ENCODE measurements around the gene LTBP1.

LTBP1 gene

DNA sequence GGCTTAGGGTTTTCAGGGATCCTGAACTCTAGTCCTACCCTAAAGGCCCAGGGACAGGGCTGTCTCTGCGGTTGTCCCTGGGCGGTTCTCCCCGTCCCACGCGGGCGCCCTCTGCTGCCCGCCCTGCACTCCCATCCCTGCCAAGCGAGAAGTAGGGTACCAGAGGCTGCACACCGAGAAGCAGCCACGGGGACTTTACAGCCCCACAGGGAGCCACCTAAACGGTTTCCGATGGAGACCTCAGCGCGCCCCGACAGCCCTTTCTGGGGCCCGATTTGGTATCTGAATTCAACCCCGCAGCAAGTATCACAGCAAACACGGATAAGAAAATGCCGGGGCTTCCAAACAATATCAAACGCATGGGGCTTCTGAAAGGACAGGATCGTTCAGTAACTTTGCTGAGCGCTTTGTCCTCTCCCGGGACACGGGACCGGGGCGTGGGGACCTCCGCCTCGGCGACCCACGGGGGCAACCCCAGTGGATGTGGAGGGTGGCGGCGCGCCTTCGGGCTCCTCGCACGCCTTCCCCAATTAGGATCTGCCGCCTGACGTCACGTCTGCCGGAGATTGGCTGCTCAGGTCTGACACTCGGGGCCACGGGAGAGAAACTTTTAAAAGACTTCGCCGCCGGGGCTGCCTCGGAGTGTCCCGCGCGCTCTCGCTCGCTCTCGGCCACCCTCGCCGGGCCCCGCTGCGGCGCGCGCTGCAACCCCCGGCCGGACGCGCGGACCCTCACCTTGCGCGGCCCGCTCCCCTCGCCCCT lies at the start of gene LTBP1:
Gene LTBP1 (plus strand): TSS at position 640 of the 762 bp plus-strand sequence. CDS start 372 bp downstream, outside the sequence.
- Histone ChIP-seq H3K4me1 (ENCODE audit: control insufficient read depth, insufficient read depth, low read length, unreplicated experiment) (no peaks in the 10 kb centered on the region), H3K79me2 (ENCODE audit: control insufficient read depth, insufficient read depth, low read length, unreplicated experiment) (no peaks in the 10 kb centered on the region), H3K36me3 (ENCODE audit: insufficient read depth, low read length) (no peaks in the 10 kb centered on the region), H3K4me3 (ENCODE audit: low read depth, low read length) (peak within 1 kb of the TSS; percentile 88), H2AFZ (ENCODE audit: low read length, unreplicated experiment) (peak within 1 kb of the TSS; percentile 80), H3K27me3 (ENCODE audit: insufficient read depth, low read length) (peaks cover 10% of the 10 kb centered on the region; the same call in 1 of the 2 replicates), H3K27ac (ENCODE audit: low read depth, low read length) (no peak within 1 kb of the TSS)

GRCh38 chr2:32900246-32900973 lies 46.3 kb upstream of the LTBP1 start:
- H3K4me1 ChIP-seq (ENCODE audit: control insufficient read depth, insufficient read depth, low read length, unreplicated experiment), result no peaks in the 10 kb centered on the region
- no peak overlapping the region for H2AFZ ChIP-seq (ENCODE audit: low read length, unreplicated experiment)
- peaks cover 53% of the 10 kb centered on the region for H3K27me3 ChIP-seq (ENCODE audit: insufficient read depth, low read length)
- no peak overlapping the region for H3K4me3 ChIP-seq (ENCODE audit: low read depth, low read length)
- H3K27ac ChIP-seq (ENCODE audit: low read depth, low read length), result no peak overlapping the region
- no peaks in the 10 kb centered on the region for H3K79me2 ChIP-seq (ENCODE audit: control insufficient read depth, insufficient read depth, low read length, unreplicated experiment)
- no peaks in the 10 kb centered on the region for H3K36me3 ChIP-seq (ENCODE audit: insufficient read depth, low read length)

GRCh38 chr2:32901313-32901712 lies 45.4 kb upstream of the LTBP1 start:
- Histone ChIP-seq H3K79me2 (ENCODE audit: control insufficient read depth, insufficient read depth, low read length, unreplicated experiment) (no peaks in the 10 kb centered on the region), H3K27me3 (ENCODE audit: insufficient read depth, low read length) (peaks cover 51% of the 10 kb centered on the region), H2AFZ (ENCODE audit: low read length, unreplicated experiment) (no peak overlapping the region), H3K4me1 (ENCODE audit: control insufficient read depth, insufficient read depth, low read length, unreplicated experiment) (no peaks in the 10 kb centered on the region), H3K36me3 (ENCODE audit: insufficient read depth, low read length) (no peaks in the 10 kb centered on the region), H3K4me3 (ENCODE audit: low read depth, low read length) (no peak overlapping the region), H3K27ac (ENCODE audit: low read depth, low read length) (no peak overlapping the region)

DNA sequence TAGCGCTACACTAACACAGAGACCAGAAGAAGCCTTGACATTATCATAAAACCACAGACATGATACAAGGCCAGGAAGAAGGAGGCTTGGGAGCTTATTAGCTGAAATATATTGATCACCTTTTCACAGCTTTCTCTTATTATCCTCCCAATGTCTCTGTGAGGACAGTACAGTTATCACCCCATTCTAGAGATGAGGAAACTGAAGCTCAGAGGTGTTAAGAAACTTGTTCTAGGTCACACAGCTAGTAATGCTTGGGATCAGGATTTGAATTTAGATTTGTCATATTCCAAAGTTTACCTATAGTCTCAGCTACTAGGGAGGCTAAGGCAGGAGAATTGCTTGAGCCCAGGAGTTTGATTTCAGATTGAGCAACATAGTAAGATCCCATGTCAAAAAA lies 44.6 kb upstream of the LTBP1 start:
- Histone ChIP-seq H3K27me3 (ENCODE audit: insufficient read depth, low read length) (peaks cover 46% of the 10 kb centered on the region), H3K4me3 (ENCODE audit: low read depth, low read length) (no peak overlapping the region), H3K4me1 (ENCODE audit: control insufficient read depth, insufficient read depth, low read length, unreplicated experiment) (no peaks in the 10 kb centered on the region), H3K36me3 (ENCODE audit: insufficient read depth, low read length) (no peaks in the 10 kb centered on the region), H3K79me2 (ENCODE audit: control insufficient read depth, insufficient read depth, low read length, unreplicated experiment) (no peaks in the 10 kb centered on the region), H3K27ac (ENCODE audit: low read depth, low read length) (no peak overlapping the region), H2AFZ (ENCODE audit: low read length, unreplicated experiment) (no peak overlapping the region)

- Histone ChIP-seq H2AFZ (ENCODE audit: low read length, unreplicated experiment) (no peak overlapping the region), H3K4me3 (ENCODE audit: low read depth, low read length) (no peak overlapping the region)
Observed at GRCh38 chr2:32902986-32903385, 43.8 kb upstream of the LTBP1 start.

DNA sequence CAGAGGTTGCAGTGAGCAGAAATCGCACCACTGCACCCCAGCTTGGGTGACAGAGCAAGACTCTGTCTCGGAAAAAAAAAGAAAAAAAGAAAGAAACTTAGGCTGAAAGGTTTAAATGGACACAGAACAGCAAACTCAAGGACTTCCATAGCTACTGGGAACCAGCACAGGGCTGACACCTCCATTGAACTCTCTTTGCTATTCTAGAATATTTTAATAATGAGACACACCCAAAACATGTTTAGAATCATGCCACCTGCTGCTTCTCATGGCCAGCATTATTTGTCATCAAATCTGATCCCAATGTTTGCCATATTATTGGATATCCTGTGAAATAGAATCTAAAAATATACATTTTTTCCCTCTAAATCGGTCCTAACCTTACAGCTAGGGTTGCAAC lies 42.7 kb upstream of the LTBP1 start:
- H3K4me1 ChIP-seq (ENCODE audit: control insufficient read depth, insufficient read depth, low read length, unreplicated experiment), result no peaks in the 10 kb centered on the region
- H3K27ac ChIP-seq (ENCODE audit: low read depth, low read length), result no peak overlapping the region
- H3K79me2 ChIP-seq (ENCODE audit: control insufficient read depth, insufficient read depth, low read length, unreplicated experiment), result no peaks in the 10 kb centered on the region
- H3K4me3 ChIP-seq (ENCODE audit: low read depth, low read length), result no peak overlapping the region
- peaks cover 27% of the 10 kb centered on the region for H3K27me3 ChIP-seq (ENCODE audit: insufficient read depth, low read length)
- no peak overlapping the region for H2AFZ ChIP-seq (ENCODE audit: low read length, unreplicated experiment)
- H3K36me3 ChIP-seq (ENCODE audit: insufficient read depth, low read length), result no peaks in the 10 kb centered on the region

More at GRCh38 chr2:32902986-32903385, 43.8 kb upstream of the LTBP1 start:
- H3K27me3 ChIP-seq (ENCODE audit: insufficient read depth, low read length), result peaks cover 38% of the 10 kb centered on the region
- no peaks in the 10 kb centered on the region for H3K79me2 ChIP-seq (ENCODE audit: control insufficient read depth, insufficient read depth, low read length, unreplicated experiment)
- H3K36me3 ChIP-seq (ENCODE audit: insufficient read depth, low read length), result no peaks in the 10 kb centered on the region
- H3K27ac ChIP-seq (ENCODE audit: low read depth, low read length), result no peak overlapping the region
- H3K4me1 ChIP-seq (ENCODE audit: control insufficient read depth, insufficient read depth, low read length, unreplicated experiment), result no peaks in the 10 kb centered on the region

DNA sequence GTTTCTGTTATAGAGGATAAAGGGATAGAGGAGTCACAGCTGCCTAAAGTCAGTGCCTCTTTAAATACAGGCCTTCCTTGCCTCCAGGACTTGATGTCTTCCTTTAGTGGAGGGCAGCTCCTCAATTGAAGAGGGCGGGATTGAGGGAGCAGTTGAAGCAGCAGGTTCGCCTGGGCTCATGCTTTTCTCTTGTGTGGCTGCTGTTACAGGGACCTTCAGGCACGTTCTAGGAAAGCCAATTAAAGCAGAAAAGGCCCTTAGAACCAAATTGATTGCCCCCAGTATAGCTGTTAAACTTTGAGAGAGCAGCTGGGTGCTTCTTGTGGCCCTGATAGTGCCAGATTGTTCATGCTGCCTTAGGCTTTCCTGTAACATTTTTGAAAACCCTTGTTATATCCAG lies 42.0 kb upstream of the LTBP1 start:
- Histone ChIP-seq H3K4me1 (ENCODE audit: control insufficient read depth, insufficient read depth, low read length, unreplicated experiment) (no peaks in the 10 kb centered on the region), H3K36me3 (ENCODE audit: insufficient read depth, low read length) (no peaks in the 10 kb centered on the region), H3K27ac (ENCODE audit: low read depth, low read length) (no peak overlapping the region), H2AFZ (ENCODE audit: low read length, unreplicated experiment) (no peak overlapping the region), H3K4me3 (ENCODE audit: low read depth, low read length) (no peak overlapping the region), H3K27me3 (ENCODE audit: insufficient read depth, low read length) (peaks cover 23% of the 10 kb centered on the region), H3K79me2 (ENCODE audit: control insufficient read depth, insufficient read depth, low read length, unreplicated experiment) (no peaks in the 10 kb centered on the region)

GRCh38 chr2:32905270-32905669 lies 41.5 kb upstream of the LTBP1 start:
- H3K4me3 ChIP-seq (ENCODE audit: low read depth, low read length), result no peak overlapping the region
- H3K27ac ChIP-seq (ENCODE audit: low read depth, low read length), result no peak overlapping the region
- H3K4me1 ChIP-seq (ENCODE audit: control insufficient read depth, insufficient read depth, low read length, unreplicated experiment), result no peaks in the 10 kb centered on the region
- no peaks in the 10 kb centered on the region for H3K79me2 ChIP-seq (ENCODE audit: control insufficient read depth, insufficient read depth, low read length, unreplicated experiment)
- no peaks in the 10 kb centered on the region for H3K36me3 ChIP-seq (ENCODE audit: insufficient read depth, low read length)
- H2AFZ ChIP-seq (ENCODE audit: low read length, unreplicated experiment), result no peak overlapping the region
- H3K27me3 ChIP-seq (ENCODE audit: insufficient read depth, low read length), result peaks cover 18% of the 10 kb centered on the region

DNA sequence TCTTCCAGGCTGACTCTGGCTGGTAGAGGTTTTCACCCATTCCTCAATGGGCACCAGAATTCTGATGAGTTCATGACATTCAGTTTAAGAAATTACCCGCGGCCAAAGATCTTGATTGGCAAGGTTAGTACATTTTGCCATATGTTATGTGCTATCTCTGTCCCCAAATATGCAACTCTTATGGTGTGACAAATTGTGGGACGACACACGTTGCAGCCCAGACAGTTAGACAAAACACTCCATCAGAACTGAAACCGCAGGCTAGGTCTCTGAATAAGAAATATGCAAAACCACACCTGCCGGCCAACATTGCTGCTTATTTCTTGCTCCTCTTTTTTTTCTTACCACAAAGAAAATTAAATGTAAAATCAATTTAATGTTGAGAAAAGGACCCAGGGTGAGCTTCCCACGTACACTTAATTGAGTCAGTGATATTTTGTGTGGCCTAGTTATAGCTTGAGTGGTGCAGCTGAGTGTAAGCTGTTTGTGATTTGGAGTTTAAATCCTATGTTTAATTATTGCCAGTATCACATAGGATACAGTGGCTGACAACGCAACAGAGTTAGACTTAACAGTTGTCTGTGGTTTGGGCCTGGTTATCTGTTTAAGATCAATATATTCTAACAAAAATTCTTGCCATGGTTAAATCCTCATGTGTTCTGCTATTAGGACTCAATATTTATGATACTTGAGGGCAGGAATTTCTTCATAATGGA lies 35.7 kb upstream of the LTBP1 start:
- Histone ChIP-seq H3K79me2 (ENCODE audit: control insufficient read depth, insufficient read depth, low read length, unreplicated experiment) (no peaks in the 10 kb centered on the region), H3K27me3 (ENCODE audit: insufficient read depth, low read length) (no peaks in the 10 kb centered on the region), H3K27ac (ENCODE audit: low read depth, low read length) (no peak overlapping the region), H2AFZ (ENCODE audit: low read length, unreplicated experiment) (no peak overlapping the region), H3K36me3 (ENCODE audit: insufficient read depth, low read length) (no peaks in the 10 kb centered on the region), H3K4me3 (ENCODE audit: low read depth, low read length) (no peak overlapping the region), H3K4me1 (ENCODE audit: control insufficient read depth, insufficient read depth, low read length, unreplicated experiment) (no peaks in the 10 kb centered on the region)

- Histone ChIP-seq H3K36me3 (ENCODE audit: insufficient read depth, low read length) (no peaks in the 10 kb centered on the region), H3K27me3 (ENCODE audit: insufficient read depth, low read length) (peaks cover 9% of the 10 kb centered on the region), H3K4me1 (ENCODE audit: control insufficient read depth, insufficient read depth, low read length, unreplicated experiment) (no peaks in the 10 kb centered on the region), H3K27ac (ENCODE audit: low read depth, low read length) (no peak overlapping the region), H2AFZ (ENCODE audit: low read length, unreplicated experiment) (no peak overlapping the region), H3K79me2 (ENCODE audit: control insufficient read depth, insufficient read depth, low read length, unreplicated experiment) (no peaks in the 10 kb centered on the region), H3K4me3 (ENCODE audit: low read depth, low read length) (no peak overlapping the region)
Observed at GRCh38 chr2:32915694-32916093, 31.1 kb upstream of the LTBP1 start.
